Endothelial cell of umbilical vein (primary cell): Measurements from ENCODE around the gene PDE7B. TPM values are rescaled to one million over a fixed set of nuclear protein-coding genes. Genes with fewer than 3 reads are reported as not detected.

Source experiments
- BruUV-seq: library from RNA; stranded (reverse); fragments of 400-500 nt; replicated peaks from 2 replicates; lab custom pipeline; 2021; lab: Mats Ljungman, UMichigan
- CTCF ChIA-PET: fragments of 300-600, 350-600 bp; sonication (Branson Sonifier 250); formaldehyde crosslinking; loops from one replicate; lab custom pipeline; 2021; ENCODE audit warnings: antibody characterized with exemption, inconsistent platforms; lab: Charles Lee
- POLR2A ChIA-PET: fragments of 300-600, 350-600 bp; sonication (Branson Sonifier 250); formaldehyde crosslinking; loops from one replicate; lab custom pipeline; 2021; ENCODE audit warnings: antibody characterized with exemption, inconsistent platforms; lab: Charles Lee
- DNase-seq: peaks from one replicate; pipeline ENCODE4 v3.0.0-alpha.2; 2011; ENCODE audit warnings: low read depth, low spot score
- FAIRE-seq: peaks from 2 replicates; lab custom pipeline; 2011; peaks lifted over from hg19 to GRCh38; lab: Jason Lieb, UNC
- H2AFZ ChIP-seq: 2 replicates; pipeline ENCODE4 v1.6.0; 2012; ENCODE audit warnings: low read depth, low read length, control low read depth, inconsistent platforms
- H3K27ac ChIP-seq: 2 replicates; pipeline ENCODE4 v1.5.1; 2011; ENCODE audit warnings: low read depth, mild to moderate bottlenecking, control low read depth, low read length, moderate library complexity; ENCODE audit not compliant: insufficient read depth
- H3K27me3 ChIP-seq, 2 experiments: 2 replicates each; pipeline versions ENCODE4 v1.6.0 to v1.6.1; 2011; ENCODE audit warnings: low read length in 2 of 2, mixed read lengths in 1 of 2; ENCODE audit not compliant: control insufficient read depth in 2 of 2, insufficient read depth in 2 of 2
- H3K36me3 ChIP-seq, 2 experiments: 2 replicates in 1 of 2; 3 replicates in 1 of 2; pipeline ENCODE4 v1.5.1; 2011; ENCODE audit warnings: low read length in 2 of 2, mild to moderate bottlenecking in 1 of 2, moderate library complexity in 1 of 2; ENCODE audit not compliant: control insufficient read depth in 2 of 2, insufficient read depth in 2 of 2; ENCODE audit errors: extremely low read depth in 1 of 2
- H3K4me1 ChIP-seq: 3 replicates; pipeline ENCODE4 v1.5.1; 2011; ENCODE audit warnings: mild to moderate bottlenecking, low read length; ENCODE audit not compliant: control insufficient read depth, insufficient read depth; ENCODE audit errors: extremely low read depth
- H3K4me2 ChIP-seq: 2 replicates; pipeline ENCODE4 v1.6.1; 2011; ENCODE audit warnings: low read length, control low read depth, mixed read lengths; ENCODE audit not compliant: insufficient read depth
- H3K4me3 ChIP-seq, 3 experiments: fragments of 200-600 bp in 1 of 3; sonication (generic), shearing (Covaris generic) in 1 of 3; replicated peaks in 1 of 3; 2 replicates each; pipeline ENCODE4 v1.5.1; 2011 to 2016; ENCODE audit warnings: control low read depth in 3 of 3, low read length in 3 of 3, mild to moderate bottlenecking in 2 of 3, inconsistent platforms in 1 of 3, low read depth in 1 of 3, moderate library complexity in 1 of 3; ENCODE audit not compliant: insufficient read depth in 1 of 3
- H3K79me2 ChIP-seq: 2 replicates; pipeline ENCODE4 v1.6.0; 2012; ENCODE audit warnings: low read length, inconsistent platforms; ENCODE audit not compliant: control insufficient read depth, insufficient read depth
- H3K9ac ChIP-seq: replicated peaks from 2 replicates; pipeline ENCODE3; 2011; ENCODE audit warnings: low read length, control low read depth; ENCODE audit not compliant: insufficient read depth; ENCODE audit errors: extremely low read depth
- H3K9me1 ChIP-seq: replicated peaks from 3 replicates; pipeline ENCODE4 v1.6.0; 2011; ENCODE audit warnings: mild to moderate bottlenecking, low read length; ENCODE audit not compliant: control insufficient read depth, insufficient read depth; ENCODE audit errors: extremely low read depth
- H3K9me3 ChIP-seq: replicated peaks from 2 replicates; pipeline ENCODE4 v1.5.1; 2012; ENCODE audit warnings: low read length, inconsistent platforms; ENCODE audit not compliant: control insufficient read depth, insufficient read depth
- H4K20me1 ChIP-seq: replicated peaks from 2 replicates; pipeline ENCODE3; 2011; ENCODE audit warnings: mild to moderate bottlenecking, low read length; ENCODE audit not compliant: control insufficient read depth, insufficient read depth; ENCODE audit errors: extremely low read depth
- EZH2 ChIP-seq: IDR thresholded peaks from 2 replicates; pipeline ENCODE4 v1.6.1; 2012; ENCODE audit warnings: borderline replicate concordance, low read depth, mild to moderate bottlenecking, moderate library complexity, low read length, inconsistent platforms; ENCODE audit not compliant: severe bottlenecking
- FOS ChIP-seq: IDR thresholded peaks from 2 replicates; pipeline ENCODE4 v1.6.1; 2011; ENCODE audit warnings: mild to moderate bottlenecking, low read length, moderate library complexity, borderline replicate concordance; ENCODE audit not compliant: insufficient read depth
- GATA2 ChIP-seq: IDR thresholded peaks from 2 replicates; pipeline ENCODE4 v1.7.0; 2011; ENCODE audit warnings: low read depth, mild to moderate bottlenecking, moderate library complexity, mixed read lengths, low read length; ENCODE audit not compliant: insufficient read length, insufficient read depth
- JUN ChIP-seq: IDR thresholded peaks from 2 replicates; pipeline ENCODE4 v1.6.1; 2011; ENCODE audit warnings: borderline replicate concordance, low read depth; ENCODE audit not compliant: insufficient read length, insufficient read depth
- MYC ChIP-seq: IDR thresholded peaks from one replicate; pipeline ENCODE4 v1.6.1; 2011; ENCODE audit warnings: mild to moderate bottlenecking, low read depth, low read length
- POLR2A ChIP-seq: IDR thresholded peaks from 2 replicates; pipeline ENCODE4 v1.6.1; 2012; ENCODE audit warnings: low read depth, mild to moderate bottlenecking, control low read depth, low read length
- POLR2AphosphoS5 ChIP-seq: IDR thresholded peaks from 2 replicates; pipeline ENCODE4 v1.6.1; 2012; ENCODE audit warnings: low read depth, mild to moderate bottlenecking, control low read depth, low read length, moderate library complexity; ENCODE audit not compliant: insufficient read depth
- dilution Hi-C: fragments of 300-500 bp; cut with MboI; formaldehyde crosslinking; loops from one replicate; pipeline ENCODE4 v1.15.0; 2019; ENCODE audit warnings: low sequenced_read_pairs; ENCODE audit not compliant: extremely low pct_ligation_motif_present
- intact Hi-C: fragments of 100-400 bp; cut with micrococcal nuclease; formaldehyde crosslinking; loops from one replicate; pipeline ENCODE4 v1.10.0; 2022
- polyA plus RNA-seq, 4 experiments: library from polyadenylated mRNA; depleted of rRNA in 3 of 4; stranded (reverse) in 3 of 4; unstranded in 1 of 4; fragments of >200 nt; gene quantifications; 2 replicates each; pipeline versions ENCODE4 v1.2.1 to v1.2.3, GENCODE V29; 2011 to 2012; ENCODE audit warnings: missing spikeins in 1 of 4
- total RNA-seq: library from RNA; stranded (reverse); gene quantifications from 2 replicates; pipeline ENCODE4 v1.2.3, GENCODE V29; 2021
- TF ChIP-seq, protein P1 (sequence below): IDR thresholded peaks from 2 replicates; pipeline ENCODE4 v1.6.1; 2011; ENCODE audit not compliant: insufficient read depth, insufficient read length
- TF ChIP-seq, protein P2 (sequence below), 2 donors: IDR thresholded peaks; 1 replicate in 1 of 2; 2 replicates in 1 of 2; pipeline ENCODE4 v1.5.1; 2011; ENCODE audit warnings: low read length in 2 of 2, mild to moderate bottlenecking in 2 of 2, moderate library complexity in 2 of 2, control low read depth in 1 of 2, inconsistent platforms in 1 of 2, low read depth in 1 of 2; ENCODE audit not compliant: insufficient read depth in 1 of 2; ENCODE audit errors: extremely low read depth in 1 of 2

Gene PDE7B
- total and polyA plus RNA-seq, 2 donors (not counting 3 experiments of a cell fraction or from before 2014, with no cell fraction given), result 20.6 to 25.1 TPM

DNA sequence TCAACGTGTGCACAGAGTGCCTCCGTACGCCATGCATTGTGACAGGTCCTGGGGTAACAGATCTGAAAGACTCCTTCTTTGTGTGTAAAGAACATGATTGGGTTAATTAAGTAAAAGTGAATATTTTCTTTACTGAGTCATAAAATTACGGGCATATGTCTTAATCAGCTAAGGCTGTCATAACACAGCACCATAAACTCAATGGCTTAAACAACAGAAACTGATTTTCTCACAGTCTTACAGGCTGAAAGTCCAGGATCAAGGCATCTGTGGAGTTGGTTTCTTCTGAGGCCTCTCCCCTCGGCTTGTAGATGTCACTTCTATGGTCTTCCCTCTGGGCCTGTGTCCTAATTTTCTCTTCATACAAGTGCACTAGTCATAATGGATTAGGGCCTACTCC lies 221.7 kb downstream of the PDE7B start:
- ChIA-PET CTCF (interaction anchor here (1.0 kb wide), 1 partner anchor 40 kb away, joined by 3 read pairs; no protein-coding TSS in a partner anchor), POLR2A (no interaction called here)
- Histone ChIP-seq H3K4me2 (no peak overlapping the region), H3K9me1 (no peaks in the 10 kb centered on the region), H3K36me3 (peaks cover 0 to 7% of the 10 kb centered on the region in 2 experiments), H3K9ac (no peak overlapping the region), H3K4me1 (peaks cover 39% of the 10 kb centered on the region), H3K79me2 (peaks cover 38% of the 10 kb centered on the region), H4K20me1 (no peaks in the 10 kb centered on the region), H3K27ac (no peak overlapping the region), H2AFZ (no peak overlapping the region), H3K4me3 (no peak overlapping the region), H3K9me3 (no peaks in the 10 kb centered on the region), H3K27me3 (no peaks in the 10 kb centered on the region)
- no peak for TF ChIP-seq FOS
- TF ChIP-seq, protein P1, sequence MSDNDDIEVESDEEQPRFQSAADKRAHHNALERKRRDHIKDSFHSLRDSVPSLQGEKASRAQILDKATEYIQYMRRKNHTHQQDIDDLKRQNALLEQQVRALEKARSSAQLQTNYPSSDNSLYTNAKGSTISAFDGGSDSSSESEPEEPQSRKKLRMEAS, result no peak
- TF ChIP-seq POLR2AphosphoS5, result no peak
- TF ChIP-seq JUN, result no peak
- TF ChIP-seq POLR2A, result no peak
- TF ChIP-seq, protein P2, sequence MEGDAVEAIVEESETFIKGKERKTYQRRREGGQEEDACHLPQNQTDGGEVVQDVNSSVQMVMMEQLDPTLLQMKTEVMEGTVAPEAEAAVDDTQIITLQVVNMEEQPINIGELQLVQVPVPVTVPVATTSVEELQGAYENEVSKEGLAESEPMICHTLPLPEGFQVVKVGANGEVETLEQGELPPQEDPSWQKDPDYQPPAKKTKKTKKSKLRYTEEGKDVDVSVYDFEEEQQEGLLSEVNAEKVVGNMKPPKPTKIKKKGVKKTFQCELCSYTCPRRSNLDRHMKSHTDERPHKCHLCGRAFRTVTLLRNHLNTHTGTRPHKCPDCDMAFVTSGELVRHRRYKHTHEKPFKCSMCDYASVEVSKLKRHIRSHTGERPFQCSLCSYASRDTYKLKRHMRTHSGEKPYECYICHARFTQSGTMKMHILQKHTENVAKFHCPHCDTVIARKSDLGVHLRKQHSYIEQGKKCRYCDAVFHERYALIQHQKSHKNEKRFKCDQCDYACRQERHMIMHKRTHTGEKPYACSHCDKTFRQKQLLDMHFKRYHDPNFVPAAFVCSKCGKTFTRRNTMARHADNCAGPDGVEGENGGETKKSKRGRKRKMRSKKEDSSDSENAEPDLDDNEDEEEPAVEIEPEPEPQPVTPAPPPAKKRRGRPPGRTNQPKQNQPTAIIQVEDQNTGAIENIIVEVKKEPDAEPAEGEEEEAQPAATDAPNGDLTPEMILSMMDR (IDR thresholded peaks at IDR 0.05; ENCODE audit: extremely low read depth in 1 of 2, insufficient read depth in 1 of 2, low read depth in 1 of 2, low read length in 2 of 2), result no peak
- no peak for TF ChIP-seq GATA2
- TF ChIP-seq MYC, result no peak
- TF ChIP-seq EZH2, result no peak
- dilution Hi-C loops (no loop called here), intact Hi-C loops (no loop called here)
- FAIRE-seq, result no peak
- no TSS peak for BruUV-seq
- no peak for DNase-seq
